HEK293T (cell line): ENCODE results near the gene SERGEF.

Source experiments
- ARNT ChIP-seq: fragments of 450-650 bp; IDR thresholded peaks from 2 replicates; pipeline ENCODE4 v1.6.1; 2017; ENCODE audit warnings: mild to moderate bottlenecking
- BHLHE40 ChIP-seq: fragments of 450-650 bp; IDR thresholded peaks from 2 replicates; pipeline ENCODE4 v1.6.1; 2016; ENCODE audit warnings: mild to moderate bottlenecking, moderate library complexity, borderline replicate concordance
- ELF4 ChIP-seq: fragments of 450-650 bp; IDR thresholded peaks from 2 replicates; pipeline ENCODE4 v1.6.1; 2017; ENCODE audit warnings: antibody characterized with exemption
- FOXA1 ChIP-seq: fragments of 450-650 bp; IDR thresholded peaks from 2 replicates; pipeline ENCODE4 v1.6.1; 2016; ENCODE audit warnings: mild to moderate bottlenecking
- FOXM1 ChIP-seq: fragments of 450-650 bp; IDR thresholded peaks from 2 replicates; pipeline ENCODE4 v1.6.1; 2017; ENCODE audit warnings: mild to moderate bottlenecking, borderline replicate concordance
- HDGF ChIP-seq: fragments of 450-650 bp; IDR thresholded peaks from 2 replicates; pipeline ENCODE4 v1.6.1; 2017; ENCODE audit warnings: antibody characterized with exemption, borderline replicate concordance
- NFRKB ChIP-seq: fragments of 450-650 bp; IDR thresholded peaks from 2 replicates; pipeline ENCODE4 v1.6.1; 2016; ENCODE audit warnings: mild to moderate bottlenecking, moderate library complexity
- SP1 ChIP-seq: fragments of 450-650 bp; IDR thresholded peaks from 2 replicates; pipeline ENCODE4 v1.6.1; 2017
- SUZ12 ChIP-seq: fragments of 450-650 bp; IDR thresholded peaks from 2 replicates; pipeline ENCODE4 v1.6.1; 2016; ENCODE audit warnings: mild to moderate bottlenecking

- TF ChIP-seq SUZ12 (no peak), FOXM1 (no peak), HDGF (no peak), NFRKB (no peak), SP1 (no peak), BHLHE40 (no peak), ARNT (no peak), ELF4 (no peak), FOXA1 (no peak)
Observed at GRCh38 chr11:17934194-17934593, 78.7 kb downstream of the SERGEF start.
